Liver (tissue), 9 donors: Measurements from ENCODE around the gene EFCC1. TPM values are rescaled to one million over a fixed set of nuclear protein-coding genes. Genes with fewer than 3 reads are reported as not detected.
A peak's percentile ranks its signal among the peaks of the same experiment; 100 is the strongest.

Experiments used
- DNase-seq: peaks from one replicate; pipeline ENCODE4 v3.0.0-alpha.2; 2017; ENCODE audit warnings: low spot score
- H3K27ac ChIP-seq, 2 donors: one replicate each; pipeline ENCODE4 v1.7.0; 2013; ENCODE audit warnings: inconsistent platforms in 2 of 2, low read length in 2 of 2, control low read depth in 1 of 2, low read depth in 1 of 2, mild to moderate bottlenecking in 1 of 2
- H3K27me3 ChIP-seq, 4 donors: one replicate each; pipeline versions ENCODE4 v1.6.1 to v1.7.0; 2013; ENCODE audit warnings: low read length in 3 of 4, inconsistent platforms in 1 of 4, mild to moderate bottlenecking in 1 of 4, moderate library complexity in 1 of 4; ENCODE audit not compliant: control insufficient read depth in 4 of 4, insufficient read depth in 4 of 4
- H3K36me3 ChIP-seq, 4 donors: one replicate each; pipeline versions ENCODE4 v1.6.1 to v1.7.0; 2013; ENCODE audit warnings: low read length in 3 of 4, mild to moderate bottlenecking in 3 of 4, low read depth in 1 of 4, moderate library complexity in 1 of 4; ENCODE audit not compliant: control insufficient read depth in 4 of 4, insufficient read depth in 3 of 4
- H3K4me1 ChIP-seq, 4 donors: one replicate each; pipeline versions ENCODE4 v1.6.1 to v1.7.0; 2013; ENCODE audit warnings: low read length in 3 of 4, mild to moderate bottlenecking in 3 of 4, moderate library complexity in 1 of 4; ENCODE audit not compliant: control insufficient read depth in 4 of 4, insufficient read depth in 4 of 4
- H3K4me3 ChIP-seq, 3 donors: one replicate each; pipeline versions ENCODE4 v1.6.1 to v1.7.0; 2013; ENCODE audit warnings: low read length in 3 of 3, control low read depth in 1 of 3, low read depth in 1 of 3, mild to moderate bottlenecking in 1 of 3
- H3K9ac ChIP-seq, 2 donors: one replicate each; pipeline ENCODE4 v1.7.0; 2013; ENCODE audit warnings: low read length in 2 of 2, mild to moderate bottlenecking in 2 of 2, moderate library complexity in 2 of 2, control low read depth in 1 of 2, low read depth in 1 of 2
- H3K9me3 ChIP-seq, 4 donors: one replicate each; pipeline versions ENCODE4 v1.6.1 to v1.7.0; 2013; ENCODE audit warnings: low read length in 3 of 4; ENCODE audit not compliant: control insufficient read depth in 4 of 4
- ATF3 ChIP-seq: IDR thresholded peaks from 2 replicates; pipeline ENCODE4 v1.6.1; 2016; ENCODE audit warnings: antibody characterized with exemption
- FOXA1 ChIP-seq: IDR thresholded peaks from 2 replicates; pipeline ENCODE4 v1.6.1; 2016; ENCODE audit warnings: antibody characterized with exemption
- FOXA2 ChIP-seq: IDR thresholded peaks from 2 replicates; pipeline ENCODE4 v1.6.1; 2016; ENCODE audit warnings: antibody characterized with exemption
- GABPA ChIP-seq, 2 donors: IDR thresholded peaks in 1 of 2; conservative IDR thresholded peaks in 1 of 2; 2 replicates each; pipeline ENCODE4 v1.6.1; 2016; ENCODE audit warnings: antibody characterized with exemption in 2 of 2, mild to moderate bottlenecking in 1 of 2, moderate library complexity in 1 of 2
- HNF4A ChIP-seq, 2 donors: conservative IDR thresholded peaks; 2 replicates each; pipeline ENCODE4 v1.6.1; 2016; ENCODE audit warnings: antibody characterized with exemption in 2 of 2, mild to moderate bottlenecking in 2 of 2
- JUND ChIP-seq, 2 donors: IDR thresholded peaks; 2 replicates each; pipeline ENCODE4 v1.6.1; 2016; ENCODE audit warnings: antibody characterized with exemption in 2 of 2
- NR2F2 ChIP-seq: IDR thresholded peaks from 2 replicates; pipeline ENCODE4 v1.6.1; 2016; ENCODE audit warnings: antibody characterized with exemption
- RAD21 ChIP-seq, 2 donors: IDR thresholded peaks; 2 replicates each; pipeline ENCODE4 v1.6.1; 2016; ENCODE audit warnings: antibody characterized with exemption in 2 of 2, mild to moderate bottlenecking in 2 of 2
- REST ChIP-seq: IDR thresholded peaks from 2 replicates; pipeline ENCODE4 v1.6.1; 2016; ENCODE audit warnings: antibody characterized with exemption, mild to moderate bottlenecking
- RXRA ChIP-seq, 2 donors: IDR thresholded peaks; 2 replicates each; pipeline ENCODE4 v1.6.1; 2017 to 2018; ENCODE audit warnings: antibody characterized with exemption in 2 of 2, mild to moderate bottlenecking in 1 of 2
- SP1 ChIP-seq: IDR thresholded peaks from 2 replicates; pipeline ENCODE4 v1.6.1; 2018; ENCODE audit warnings: antibody characterized with exemption, mild to moderate bottlenecking
- TAF1 ChIP-seq: conservative IDR thresholded peaks from 2 replicates; pipeline ENCODE4 v1.6.1; 2016; ENCODE audit warnings: antibody characterized with exemption, mild to moderate bottlenecking
- YY1 ChIP-seq: IDR thresholded peaks from 2 replicates; pipeline ENCODE4 v1.6.1; 2016; ENCODE audit warnings: antibody characterized with exemption, mild to moderate bottlenecking
- ZBTB33 ChIP-seq: IDR thresholded peaks from 2 replicates; pipeline ENCODE4 v1.6.1; 2016; ENCODE audit warnings: antibody characterized with exemption
- WGBS: extraction: QIAGEN DNeasy Blood & Tissue Kit; methylation state at CpG from one replicate; pipeline ENCODE4 v1.1.7; 2013; 5-methylcytosine and 5-hydroxymethylcytosine counted together
- polyA plus RNA-seq, 2 donors: library from polyadenylated mRNA; stranded (reverse) in 1 of 2; unstranded in 1 of 2; fragments of 200-250 nt in 1 of 2; fragments of >200 nt in 1 of 2; fragmentation: Nextera tagmentation in 1 of 2; extraction: Ambion mirVana in 1 of 2; gene quantifications; one replicate each; pipeline versions ENCODE4 v1.2.1 to v1.2.3, GENCODE V29; 2013 to 2015
- total RNA-seq, 2 donors: library from RNA; depleted of rRNA; stranded (reverse); fragments of >200 nt; gene quantifications; one replicate each; pipeline ENCODE4 v1.2.3, GENCODE V29; 2014
- TF ChIP-seq, protein P1 (sequence below): IDR thresholded peaks from 2 replicates; pipeline ENCODE4 v1.6.1; 2016; ENCODE audit warnings: antibody characterized with exemption
- TF ChIP-seq, protein P2 (sequence below): fragments of 150-350 bp; IDR thresholded peaks from 2 replicates; pipeline ENCODE4 v1.5.1; 2017; ENCODE audit warnings: improper control_type of control experiment, low read depth, low read length; ENCODE audit not compliant: missing input control
- donor health status: healthy.
- donor health status: healthy.
- donor health status: healthy.
- donor health status: healthy.
- donor health status: healthy.

The EFCC1 gene
- total and polyA plus RNA-seq, 4 donors, result 0.08 to 1.0 (median 0.24) TPM

DNA sequence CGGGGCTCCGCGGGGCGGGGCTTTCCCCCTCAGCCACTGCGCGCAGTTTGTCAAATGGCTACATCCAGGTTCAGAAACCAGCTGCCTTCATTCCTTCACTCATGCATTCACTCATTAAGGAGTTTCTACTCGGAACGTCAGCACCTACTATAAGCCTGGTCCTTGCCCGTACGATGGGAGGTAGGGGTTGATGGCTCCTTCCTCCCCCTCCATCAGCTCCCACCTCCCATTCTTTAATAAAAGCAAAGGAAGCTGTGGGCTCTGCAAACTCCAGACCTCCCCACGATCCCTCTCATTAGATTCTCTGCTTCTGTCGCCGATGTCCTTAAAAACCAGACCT lies 7.0 kb upstream of the EFCC1 start:
- H3K27ac ChIP-seq, result no peak overlapping the region
- 9% methylated on average over 13 of the region's 13 CpGs for WGBS
- no peak overlapping the region for H3K9ac ChIP-seq
- no peaks in the 10 kb centered on the region for H3K9me3 ChIP-seq
- H3K4me3 ChIP-seq, result peak overlapping the region in 1 of 3 donors; percentile 46
- peaks cover 0 to 5% (median 4%) of the 10 kb centered on the region in 4 donors for H3K4me1 ChIP-seq
- no peak for DNase-seq
- no peak for TF ChIP-seq RAD21 (IDR thresholded peaks at IDR 0.05)
- TF ChIP-seq, protein P1, sequence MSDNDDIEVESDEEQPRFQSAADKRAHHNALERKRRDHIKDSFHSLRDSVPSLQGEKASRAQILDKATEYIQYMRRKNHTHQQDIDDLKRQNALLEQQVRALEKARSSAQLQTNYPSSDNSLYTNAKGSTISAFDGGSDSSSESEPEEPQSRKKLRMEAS, result no peak
- no peaks in the 10 kb centered on the region for H3K36me3 ChIP-seq
- H3K27me3 ChIP-seq, result peaks cover 0 to 7% (median 2%) of the 10 kb centered on the region in 4 donors

DNA sequence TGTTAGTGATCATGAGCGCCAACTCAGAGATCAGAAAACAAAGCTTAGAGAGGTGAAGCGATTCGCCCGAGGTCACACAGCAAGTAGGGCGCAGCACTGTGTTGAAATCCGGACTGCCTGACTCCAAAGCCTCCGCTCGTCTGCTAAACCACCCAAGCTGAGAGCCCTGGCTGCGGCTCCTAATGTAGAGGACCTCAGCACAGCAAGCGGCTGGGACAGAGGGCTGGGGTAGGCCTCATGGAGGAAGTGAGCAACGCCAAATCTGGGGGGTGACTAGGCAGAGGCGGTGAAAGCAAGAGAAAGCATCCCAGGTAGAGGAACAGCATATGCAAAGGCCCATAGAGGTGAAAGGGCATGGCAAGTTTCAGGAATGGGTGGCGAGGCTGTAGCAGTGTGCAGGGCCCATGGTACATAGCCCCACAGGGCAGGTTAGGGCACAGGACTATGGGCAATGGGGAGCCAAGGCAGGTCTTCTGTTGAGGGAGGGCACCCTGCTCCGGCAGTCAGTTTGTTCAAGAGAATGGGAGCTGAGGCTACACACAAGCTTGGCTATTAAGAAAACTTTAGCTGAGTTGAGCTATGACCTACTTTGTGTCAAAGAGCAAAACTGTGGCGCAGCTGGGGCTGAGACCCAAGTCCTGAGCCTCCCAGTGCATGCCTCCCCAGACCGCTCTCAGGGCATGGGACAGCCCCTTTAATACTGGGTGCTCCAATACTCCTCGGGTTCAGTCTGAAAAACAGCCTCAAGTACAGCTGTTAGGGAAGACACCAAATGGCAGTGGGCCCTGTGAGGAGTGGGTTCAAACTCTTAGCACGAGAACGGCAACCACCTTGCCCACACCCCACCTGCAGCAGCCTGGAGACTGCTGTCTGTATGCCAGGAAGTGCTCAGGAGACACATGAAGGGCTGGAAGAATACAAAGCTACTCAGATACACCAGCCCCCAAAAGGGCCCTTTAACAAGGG lies 6.2 kb upstream of the EFCC1 start:
- Histone ChIP-seq H3K36me3 (no peaks in the 10 kb centered on the region), H3K4me1 (peaks cover 0 to 5% (median 4%) of the 10 kb centered on the region in 4 donors), H3K4me3 (no peak overlapping the region), H3K27me3 (peaks cover 0 to 7% (median 2%) of the 10 kb centered on the region in 4 donors), H3K9ac (no peak overlapping the region), H3K27ac (no peak overlapping the region), H3K9me3 (no peaks in the 10 kb centered on the region)
- 85% methylated on average over 19 of the region's 19 CpGs for WGBS
- no peak for TF ChIP-seq RXRA (IDR thresholded peaks at IDR 0.05)
- TF ChIP-seq TAF1, result no peak
- no peak for TF ChIP-seq NR2F2
- TF ChIP-seq FOXA2, result no peak
- TF ChIP-seq SP1, result no peak
- TF ChIP-seq FOXA1, result no peak
- no peak for TF ChIP-seq ZBTB33
- TF ChIP-seq JUND (IDR thresholded peaks at IDR 0.05), result no peak
- no peak for TF ChIP-seq YY1
- TF ChIP-seq GABPA (IDR thresholded peaks at IDR 0.05 in 1 of 2, conservative IDR thresholded peaks at IDR 0.05 in 1 of 2), result no peak
- TF ChIP-seq, protein P2, sequence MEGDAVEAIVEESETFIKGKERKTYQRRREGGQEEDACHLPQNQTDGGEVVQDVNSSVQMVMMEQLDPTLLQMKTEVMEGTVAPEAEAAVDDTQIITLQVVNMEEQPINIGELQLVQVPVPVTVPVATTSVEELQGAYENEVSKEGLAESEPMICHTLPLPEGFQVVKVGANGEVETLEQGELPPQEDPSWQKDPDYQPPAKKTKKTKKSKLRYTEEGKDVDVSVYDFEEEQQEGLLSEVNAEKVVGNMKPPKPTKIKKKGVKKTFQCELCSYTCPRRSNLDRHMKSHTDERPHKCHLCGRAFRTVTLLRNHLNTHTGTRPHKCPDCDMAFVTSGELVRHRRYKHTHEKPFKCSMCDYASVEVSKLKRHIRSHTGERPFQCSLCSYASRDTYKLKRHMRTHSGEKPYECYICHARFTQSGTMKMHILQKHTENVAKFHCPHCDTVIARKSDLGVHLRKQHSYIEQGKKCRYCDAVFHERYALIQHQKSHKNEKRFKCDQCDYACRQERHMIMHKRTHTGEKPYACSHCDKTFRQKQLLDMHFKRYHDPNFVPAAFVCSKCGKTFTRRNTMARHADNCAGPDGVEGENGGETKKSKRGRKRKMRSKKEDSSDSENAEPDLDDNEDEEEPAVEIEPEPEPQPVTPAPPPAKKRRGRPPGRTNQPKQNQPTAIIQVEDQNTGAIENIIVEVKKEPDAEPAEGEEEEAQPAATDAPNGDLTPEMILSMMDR, result no peak
- DNase-seq, result no peak

DNA sequence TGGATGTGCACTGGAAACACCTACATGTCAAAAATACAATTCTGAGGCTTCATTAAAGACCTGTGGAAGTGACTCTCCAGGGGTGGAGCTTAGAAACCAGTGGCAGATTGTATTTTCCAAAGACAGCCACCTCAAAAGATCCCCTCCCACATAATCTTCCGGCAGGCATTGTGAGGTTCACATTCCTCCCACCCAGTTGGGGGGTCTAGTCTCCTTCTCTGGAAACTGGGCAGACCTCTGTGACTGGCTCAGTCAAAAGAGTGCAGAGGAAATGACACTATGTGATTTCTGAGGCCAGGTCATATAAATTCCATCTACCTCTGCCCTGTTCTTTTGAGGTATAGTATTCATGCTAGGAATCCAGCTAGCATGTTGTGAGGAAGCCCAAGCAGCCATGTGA lies 5.4 kb upstream of the EFCC1 start:
- Histone ChIP-seq H3K4me3 (no peak overlapping the region), H3K27ac (no peak overlapping the region), H3K36me3 (no peaks in the 10 kb centered on the region), H3K27me3 (peaks cover 0 to 12% (median 4%) of the 10 kb centered on the region in 4 donors), H3K4me1 (peaks cover 0 to 9% (median 5%) of the 10 kb centered on the region in 4 donors), H3K9me3 (no peaks in the 10 kb centered on the region), H3K9ac (no peak overlapping the region)
- DNase-seq, result no peak
- TF ChIP-seq REST (no peak), ZBTB33 (no peak), HNF4A (conservative IDR thresholded peaks at IDR 0.05) (no peak), SP1 (no peak), ATF3 (no peak)
- 96% methylated on average over 1 of the region's 1 CpG for WGBS
